ENCODE results near the gene FAXC.
A peak's percentile ranks its signal among the peaks of the same experiment; 100 is the strongest.

FAXC gene

GRCh38 chr6:99349171-99350141, at the start of gene FAXC:
Gene FAXC (minus strand): TSS chr6:99349674. CDS start chr6:99349372, 302 bp downstream.
- no peak for DNase-seq (ENCODE audit: low read depth in 2 of 2)

DNA sequence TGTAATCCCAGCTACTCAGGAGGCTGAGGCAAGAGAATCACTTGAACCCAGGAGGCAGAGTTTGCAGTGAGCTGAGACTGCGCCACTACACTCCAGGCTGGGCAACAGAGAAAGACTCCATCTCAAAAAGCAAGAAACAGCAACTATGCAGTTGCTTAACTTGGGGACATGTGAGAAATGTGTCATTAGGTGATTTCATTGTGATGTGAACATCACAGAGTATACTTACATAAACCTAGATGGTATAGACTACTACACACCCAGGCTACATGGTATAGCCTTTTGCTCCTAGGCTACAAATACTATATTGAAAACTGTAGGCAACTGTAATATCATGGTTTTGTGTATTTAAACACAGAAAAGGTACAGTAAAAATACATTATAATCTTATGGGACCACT, 47.8 kb upstream of the FAXC start:
- no peak for DNase-seq (ENCODE audit: low read depth in 2 of 2)

DNA sequence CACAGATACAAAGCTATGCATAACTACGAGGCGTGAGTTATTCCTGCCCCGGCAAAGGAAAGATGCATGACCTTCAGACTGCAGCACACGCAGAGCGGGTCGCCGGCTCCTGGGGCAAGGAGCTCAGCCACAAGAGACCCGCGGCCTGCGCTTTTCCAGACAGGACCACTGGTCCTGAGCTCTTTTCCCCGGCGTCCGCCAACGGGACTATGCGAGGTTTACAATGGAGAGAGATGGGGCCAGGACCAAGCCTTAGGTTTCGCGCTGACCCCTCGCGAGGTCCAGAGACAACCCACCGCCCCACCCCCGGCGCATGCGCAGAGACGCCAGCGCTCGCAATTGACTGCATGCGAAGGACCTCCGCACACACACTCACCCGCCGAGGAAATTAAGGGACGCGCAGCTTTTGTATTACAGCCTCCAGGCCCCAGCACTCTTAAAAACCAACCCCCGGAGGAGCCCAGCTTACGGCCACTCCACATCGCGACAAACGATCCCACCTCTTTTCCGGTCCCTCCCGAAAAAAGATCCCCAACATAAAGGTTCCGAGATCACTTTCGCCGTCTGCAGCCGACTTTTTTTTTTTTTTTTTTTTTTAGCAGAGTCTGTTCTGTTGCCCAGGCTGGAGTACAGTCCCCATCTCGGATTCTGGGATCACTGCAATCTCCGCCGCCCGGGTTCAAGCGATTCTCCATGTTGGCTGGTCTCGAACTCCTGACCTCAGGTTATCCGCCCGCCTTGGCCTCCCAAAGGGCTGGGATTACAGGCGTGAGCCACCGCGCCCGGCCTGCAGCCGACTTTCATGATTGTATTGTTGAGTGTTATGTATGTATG, 44.4 kb upstream of the FAXC start, which contains the start of gene COQ3:
COQ3 (minus strand) TSS at position 498 of the 834 bp plus-strand sequence; CDS start at position 482, 16 bp downstream.
- peak; percentile 42 to 47 for DNase-seq (ENCODE audit: low read depth in 2 of 2)

DNA sequence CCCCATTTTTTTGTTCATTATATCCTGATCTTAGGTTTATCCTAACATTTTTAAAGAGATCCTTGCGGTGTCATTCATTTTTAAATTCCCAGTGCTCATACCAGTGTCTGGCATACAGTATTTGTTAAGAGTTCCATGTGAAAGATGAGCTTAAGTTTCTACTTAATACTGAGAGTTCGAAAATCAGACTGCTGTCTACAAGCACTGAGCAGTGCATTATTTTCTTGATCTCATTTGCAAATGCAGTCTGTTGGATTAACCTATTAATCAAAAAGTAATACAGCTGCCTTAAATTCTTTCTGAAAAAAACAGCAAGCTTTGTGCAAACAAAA, 43.9 kb upstream of the FAXC start:
- no peak for DNase-seq (ENCODE audit: low read depth in 2 of 2)

DNA sequence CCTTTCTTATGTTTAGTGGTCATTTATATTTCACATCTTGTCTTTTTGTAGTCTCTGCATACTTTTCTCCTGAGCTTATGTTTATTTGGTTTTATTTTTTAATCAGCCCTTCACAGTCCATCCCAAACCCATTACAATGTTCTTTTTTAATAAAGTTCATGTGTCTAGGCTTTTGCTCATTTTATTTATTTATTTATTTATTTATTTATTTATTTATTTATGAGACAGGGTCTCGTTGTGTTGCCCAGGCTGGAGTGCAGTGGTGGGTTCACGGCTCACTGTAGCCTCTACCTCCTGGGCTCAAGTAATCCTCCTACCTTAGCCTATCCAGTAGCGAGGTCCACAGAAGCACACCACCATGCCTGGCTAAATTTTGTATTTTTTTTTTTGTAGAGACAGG, 41.4 kb upstream of the FAXC start:
- no peak for DNase-seq (ENCODE audit: low read depth in 2 of 2)

- no peak for DNase-seq (ENCODE audit: low read depth in 2 of 2)
Measured at GRCh38 chr6:99384507-99384906, 35.0 kb upstream of the FAXC start.

GRCh38 chr6:99378636-99379035, 29.2 kb upstream of the FAXC start:
- DNase-seq (ENCODE audit: low read depth in 2 of 2), result no peak

DNA sequence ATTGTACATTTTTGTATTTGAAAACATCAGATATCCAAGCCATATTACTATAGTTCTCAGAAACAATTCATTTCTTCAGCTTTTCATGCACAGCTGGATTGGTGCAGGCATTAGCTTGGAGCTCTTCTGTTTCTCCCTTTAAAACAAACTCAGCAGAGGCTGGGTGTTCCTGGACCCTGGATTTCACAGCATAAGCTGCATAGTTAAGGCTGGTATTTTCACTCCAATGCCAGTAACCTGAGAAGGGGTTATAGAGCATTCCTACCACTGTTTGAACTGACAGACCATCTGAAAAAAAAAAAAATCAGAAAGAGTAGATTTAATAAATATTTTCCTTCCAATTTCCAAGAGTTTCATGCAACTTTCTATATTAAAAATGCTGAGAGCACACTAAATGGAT, 20.1 kb upstream of the FAXC start:
- no peak for DNase-seq (ENCODE audit: low read depth in 2 of 2)

DNA sequence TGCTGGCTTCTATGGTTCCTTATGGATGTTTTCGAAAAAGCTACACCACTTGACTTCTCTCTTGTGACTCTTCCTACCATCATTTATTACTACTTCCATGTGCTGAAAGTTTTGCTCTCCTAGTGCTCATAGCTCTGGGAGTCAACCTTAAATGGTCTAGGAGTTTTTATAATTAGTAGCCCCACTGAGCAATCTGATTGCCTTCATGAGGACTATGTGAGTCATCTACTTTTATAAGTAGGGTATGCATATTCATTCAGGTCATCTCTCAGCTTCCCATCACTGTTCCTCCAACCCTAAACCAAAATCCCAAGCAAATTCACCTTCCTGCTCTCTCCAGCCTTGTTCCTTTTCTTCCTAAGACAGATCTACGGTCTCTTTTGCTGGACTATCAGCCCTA, 17.4 kb upstream of the FAXC start:
- no peak for DNase-seq (ENCODE audit: low read depth in 2 of 2)

DNA sequence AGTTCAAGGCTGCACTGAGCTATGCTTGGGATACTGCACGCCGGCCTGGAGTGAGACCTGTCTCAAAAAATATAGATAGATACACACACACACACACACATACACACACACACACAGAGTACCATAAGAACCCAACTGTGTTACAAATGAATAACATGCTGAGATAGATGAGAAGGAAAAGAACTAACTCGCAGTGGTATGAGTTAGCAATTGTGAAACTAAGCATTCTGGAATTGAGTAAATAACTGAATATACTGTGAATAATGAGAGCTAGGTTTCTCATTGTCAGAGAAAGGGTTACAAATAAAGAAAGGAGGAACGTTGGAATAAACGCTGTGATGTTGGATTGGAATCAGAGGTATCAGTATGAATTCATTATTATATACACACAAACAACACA, 14.6 kb upstream of the FAXC start:
- DNase-seq (ENCODE audit: low read depth in 2 of 2), result no peak

- no peak for DNase-seq (ENCODE audit: low read depth in 2 of 2)
Measured at GRCh38 chr6:99362678-99363268, 13.3 kb upstream of the FAXC start.

DNA sequence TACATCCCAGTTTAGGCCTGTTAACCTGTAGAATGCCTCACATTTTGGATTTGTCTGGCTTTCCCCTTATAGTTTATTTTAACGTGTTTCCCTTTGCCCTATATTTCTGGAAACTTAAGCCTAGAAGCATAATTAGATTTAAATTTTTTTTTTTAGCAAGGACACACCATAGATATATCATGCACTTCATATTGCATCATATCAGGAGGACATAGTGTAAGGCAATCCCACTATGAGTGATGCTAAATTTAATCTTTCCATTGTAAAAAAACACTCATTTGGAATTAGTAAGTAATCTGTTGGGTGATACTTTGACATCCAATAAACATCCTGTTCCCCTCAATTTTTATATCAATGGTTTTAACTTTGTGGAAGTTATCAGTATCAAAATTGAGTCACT, 10.3 kb upstream of the FAXC start:
- no peak for DNase-seq (ENCODE audit: low read depth in 2 of 2)

GRCh38 chr6:99356641-99357040, 7.2 kb upstream of the FAXC start:
- no peak for DNase-seq (ENCODE audit: low read depth in 2 of 2)

GRCh38 chr6:99354983-99355382, 5.5 kb upstream of the FAXC start:
- no peak for DNase-seq (ENCODE audit: low read depth in 2 of 2)

DNA sequence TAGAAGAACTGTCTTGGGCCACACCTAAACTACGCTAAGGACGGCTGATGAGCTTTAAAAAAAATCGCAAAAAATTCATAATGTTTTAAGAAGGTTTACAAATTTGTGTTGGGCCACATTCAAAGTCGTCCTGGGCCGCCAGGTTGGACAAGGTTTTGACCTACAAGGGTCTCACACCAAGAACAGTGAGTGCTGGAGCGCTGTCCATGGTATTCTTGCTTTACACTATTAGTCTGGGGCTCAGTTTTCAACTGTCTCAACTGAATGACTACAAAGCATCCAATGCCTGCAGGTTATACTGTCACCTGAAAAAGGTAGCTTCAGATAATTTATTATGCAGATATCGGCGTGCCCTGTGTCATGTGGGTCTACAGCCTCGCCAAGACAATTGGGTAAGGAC, 3.7 kb upstream of the FAXC start:
- DNase-seq (ENCODE audit: low read depth in 2 of 2), result no peak

DNA sequence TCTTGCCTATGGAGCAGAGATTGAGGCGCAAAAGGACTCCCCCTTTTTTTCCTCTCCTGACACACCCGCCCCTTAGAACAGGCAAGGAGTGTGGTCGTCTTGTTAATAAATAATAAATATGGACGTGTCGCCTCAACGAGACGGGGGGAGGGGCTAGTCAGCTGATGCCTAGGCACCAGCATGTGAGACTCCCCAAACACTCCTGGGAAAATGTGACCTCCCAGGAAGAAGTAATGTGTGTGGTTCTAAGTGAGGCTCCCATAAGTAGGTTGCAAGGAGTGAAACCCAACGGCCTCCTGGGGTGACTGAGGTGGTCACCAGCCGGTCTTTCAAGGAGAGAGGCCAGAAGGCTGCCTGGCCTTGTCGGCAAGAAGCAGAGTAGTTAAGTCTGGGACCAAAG, 1.1 kb upstream of the FAXC start:
- no peak for DNase-seq (ENCODE audit: low read depth in 2 of 2)

GRCh38 chr6:99348288-99349170, 945 bp downstream of the FAXC start:
- DNase-seq (ENCODE audit: low read depth in 2 of 2), result no peak

- no peak for DNase-seq (ENCODE audit: low read depth in 2 of 2)
Measured at GRCh38 chr6:99347804-99348203, 1.7 kb downstream of the FAXC start.

DNA sequence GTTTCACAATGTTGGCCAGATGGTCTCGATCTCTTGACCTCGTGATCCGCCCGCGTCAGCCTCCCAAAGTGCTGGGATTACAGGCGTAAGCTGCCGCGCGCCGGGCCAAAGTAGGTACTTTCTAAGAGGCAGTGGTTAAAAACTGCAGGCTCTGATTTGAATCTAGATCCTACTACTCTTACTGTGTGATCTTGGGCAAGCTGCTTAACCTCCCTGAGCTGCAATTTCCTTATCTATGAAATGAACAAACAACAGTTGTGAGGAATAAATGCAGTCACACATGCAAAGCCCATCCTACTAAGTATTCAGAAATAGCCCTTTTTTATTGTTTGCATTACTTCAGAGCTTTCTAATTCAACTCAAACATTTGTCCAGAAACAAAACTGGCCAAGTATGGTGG, 2.9 kb downstream of the FAXC start:
- DNase-seq (ENCODE audit: low read depth in 2 of 2), result no peak

- DNase-seq (ENCODE audit: low read depth in 2 of 2), result no peak
Measured at GRCh38 chr6:99345164-99345563, 4.3 kb downstream of the FAXC start.

- peak in 1 of 2 experiments; percentile 21 for DNase-seq (ENCODE audit: low read depth in 2 of 2)
Measured at GRCh38 chr6:99344289-99344688, 5.2 kb downstream of the FAXC start.
